ENCODE measurements around the gene KCNQ1OT1. TPM values are rescaled to one million over a fixed set of nuclear protein-coding genes. Genes with fewer than 3 reads are reported as not detected.

KCNQ1OT1 gene
- polyA plus RNA-seq, 4 donors, result 0.73 to 1.8 (median 1.0) TPM

DNA sequence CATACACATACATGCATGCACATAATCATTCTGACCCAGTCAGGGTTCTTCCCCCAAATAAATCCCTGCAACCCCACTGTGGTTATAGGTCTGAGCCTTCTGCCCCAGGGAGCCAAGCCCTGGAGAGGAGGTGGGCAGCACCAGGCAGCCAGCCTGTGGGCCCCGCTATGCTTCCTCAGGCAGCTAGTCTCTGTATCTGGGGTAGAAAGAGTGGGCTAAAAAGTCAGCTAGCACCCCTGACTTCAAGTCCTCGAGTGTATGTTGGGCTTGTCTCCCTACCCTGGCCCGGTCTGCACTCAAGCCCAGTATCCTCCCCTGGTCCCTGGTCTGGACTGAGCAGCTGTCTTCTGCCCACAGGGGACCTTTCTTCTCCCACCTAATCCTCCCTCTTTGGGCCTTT lies 28.0 kb downstream of the KCNQ1OT1 start:
- no peak for DNase-seq (ENCODE audit: low read depth in 4 of 4, low spot score in 3 of 4)

- DNase-seq (ENCODE audit: low read depth in 4 of 4, low spot score in 3 of 4), result no peak
These were observed 29.2 kb downstream of the KCNQ1OT1 start for GRCh38 chr11:2670541-2671100.

DNA sequence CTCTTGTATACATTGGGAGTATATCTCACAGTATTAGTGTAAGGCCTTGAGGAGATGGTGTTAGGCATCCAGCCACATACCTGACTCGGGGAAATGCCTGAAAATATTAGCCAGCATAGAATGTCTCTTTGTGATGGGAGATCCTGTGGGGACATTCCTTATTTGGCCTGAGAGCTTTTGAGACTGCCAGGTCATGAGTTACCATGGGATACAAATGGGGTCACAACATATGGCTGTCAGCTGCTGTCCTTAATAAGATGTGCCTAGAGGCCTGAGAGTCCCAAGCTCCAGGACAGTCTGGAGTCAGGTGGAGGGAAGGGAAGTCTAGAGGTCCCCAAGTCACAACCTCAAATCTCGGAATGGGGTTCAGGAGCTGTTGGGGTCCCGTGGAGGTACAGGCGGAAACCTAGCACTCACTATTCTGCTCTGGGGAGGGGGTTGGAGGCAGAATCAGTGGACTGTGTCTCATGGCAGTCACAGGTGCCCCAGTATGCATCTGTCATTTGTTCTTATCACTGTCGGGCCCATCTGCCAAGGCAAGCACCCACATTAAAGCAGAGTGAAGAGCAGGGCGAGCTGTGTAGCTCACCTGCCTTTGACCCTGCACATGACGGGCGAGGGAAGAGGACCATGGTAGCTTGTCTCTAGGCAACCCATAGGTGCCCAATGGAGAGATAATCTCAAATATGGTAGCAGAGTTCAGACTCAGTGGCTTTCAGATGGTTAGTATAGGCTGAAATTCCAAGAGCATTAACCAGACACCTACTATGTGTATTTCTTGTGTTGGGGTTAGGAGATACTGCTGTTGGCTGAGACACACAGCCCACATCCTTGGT lies 29.9 kb downstream of the KCNQ1OT1 start:
- DNase-seq (ENCODE audit: low read depth in 4 of 4, low spot score in 3 of 4), result no peak

DNA sequence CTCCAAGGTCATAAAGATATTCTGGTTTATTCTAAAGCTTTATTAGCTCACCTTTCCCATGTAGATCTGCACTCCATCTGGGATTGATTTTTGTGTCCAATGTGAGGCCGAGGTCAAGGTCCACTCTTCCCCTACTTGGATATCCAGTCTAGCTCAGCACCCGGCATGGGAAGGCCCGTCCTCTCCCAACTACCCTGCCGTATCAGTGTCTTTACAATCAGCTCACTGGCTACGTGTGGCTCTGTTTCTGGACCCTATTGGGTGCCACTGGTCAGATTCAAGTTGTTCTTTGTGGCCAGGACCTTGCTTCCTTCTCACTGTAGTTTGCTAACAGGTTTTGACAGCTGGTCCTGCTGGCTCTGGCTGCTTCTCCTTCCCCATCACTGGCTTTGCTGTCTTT lies 30.9 kb downstream of the KCNQ1OT1 start:
- no peak for DNase-seq (ENCODE audit: low read depth in 4 of 4, low spot score in 3 of 4)

DNA sequence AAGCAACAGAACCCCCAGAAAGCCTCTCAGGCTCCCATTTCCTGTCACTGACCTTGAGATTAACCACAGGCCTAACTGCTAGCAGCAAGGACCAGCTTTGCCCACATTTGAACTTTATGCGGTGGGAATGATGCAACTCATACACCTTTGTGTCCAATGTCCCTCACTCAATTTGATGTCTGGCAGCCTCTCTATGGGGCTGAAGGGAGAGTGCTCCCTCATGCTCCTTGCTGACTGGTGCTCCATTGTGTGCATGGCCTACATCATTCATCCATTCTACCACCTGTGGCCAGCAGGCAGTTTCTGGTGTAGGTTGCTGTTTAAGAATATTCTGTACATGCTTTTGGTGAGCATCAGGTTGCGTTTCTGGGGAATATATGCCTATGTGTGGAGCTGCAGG lies 31.9 kb downstream of the KCNQ1OT1 start:
- no peak for DNase-seq (ENCODE audit: low read depth in 4 of 4, low spot score in 3 of 4)

DNA sequence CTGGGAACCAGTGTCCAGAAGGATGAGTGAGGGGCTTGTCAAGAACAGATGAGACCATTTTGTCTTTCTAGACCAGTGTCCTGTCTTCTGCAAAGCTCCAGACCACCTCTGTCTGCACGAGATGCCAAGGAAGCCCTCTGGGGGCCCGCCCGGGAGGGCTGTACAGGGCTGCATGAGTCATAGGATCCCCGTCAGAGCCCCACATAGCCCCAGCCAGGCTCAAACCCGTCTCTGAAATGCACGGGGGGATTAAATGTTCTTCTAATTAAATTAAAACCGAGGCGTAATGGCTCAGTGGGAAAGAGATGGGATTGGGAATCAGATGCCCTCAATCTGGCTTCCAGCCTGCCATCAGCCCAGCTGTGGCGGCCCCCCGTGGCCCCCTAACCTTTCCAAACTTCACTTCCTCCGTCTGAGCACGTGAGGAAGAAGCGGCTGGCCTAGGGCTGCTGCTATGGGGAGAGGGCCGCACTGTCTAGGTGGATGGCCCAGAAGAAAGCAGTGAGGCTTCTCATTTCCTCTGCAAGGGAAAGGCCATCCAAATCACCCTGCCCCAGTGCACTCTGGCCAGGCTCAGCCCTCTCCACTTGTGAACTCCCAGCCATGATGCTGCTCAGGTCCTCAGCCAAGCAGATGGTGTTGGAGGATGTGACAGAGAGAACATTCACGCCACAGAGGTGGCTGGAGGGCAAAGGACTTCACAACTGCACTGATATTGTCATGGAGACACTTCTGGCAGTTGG lies 32.8 kb downstream of the KCNQ1OT1 start:
- no peak for DNase-seq (ENCODE audit: low read depth in 4 of 4, low spot score in 3 of 4)

DNA sequence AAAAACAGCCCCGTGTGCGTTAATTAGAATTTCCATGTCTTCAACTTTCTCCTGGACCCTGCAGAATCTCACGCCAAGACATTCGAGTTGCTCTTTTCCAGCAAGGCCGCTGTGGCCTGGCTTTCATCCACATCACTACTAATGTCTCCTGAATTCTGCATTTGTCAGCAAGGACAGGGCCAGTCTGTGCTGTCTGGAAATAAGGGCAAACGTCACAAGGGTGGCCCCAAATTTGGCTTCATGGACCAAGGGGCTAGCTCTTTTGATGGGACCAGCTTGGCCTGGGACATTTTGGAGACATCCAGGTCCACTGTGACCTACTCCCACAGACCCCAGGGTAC lies 33.4 kb downstream of the KCNQ1OT1 start:
- DNase-seq (ENCODE audit: low read depth in 4 of 4, low spot score in 3 of 4), result no peak

DNA sequence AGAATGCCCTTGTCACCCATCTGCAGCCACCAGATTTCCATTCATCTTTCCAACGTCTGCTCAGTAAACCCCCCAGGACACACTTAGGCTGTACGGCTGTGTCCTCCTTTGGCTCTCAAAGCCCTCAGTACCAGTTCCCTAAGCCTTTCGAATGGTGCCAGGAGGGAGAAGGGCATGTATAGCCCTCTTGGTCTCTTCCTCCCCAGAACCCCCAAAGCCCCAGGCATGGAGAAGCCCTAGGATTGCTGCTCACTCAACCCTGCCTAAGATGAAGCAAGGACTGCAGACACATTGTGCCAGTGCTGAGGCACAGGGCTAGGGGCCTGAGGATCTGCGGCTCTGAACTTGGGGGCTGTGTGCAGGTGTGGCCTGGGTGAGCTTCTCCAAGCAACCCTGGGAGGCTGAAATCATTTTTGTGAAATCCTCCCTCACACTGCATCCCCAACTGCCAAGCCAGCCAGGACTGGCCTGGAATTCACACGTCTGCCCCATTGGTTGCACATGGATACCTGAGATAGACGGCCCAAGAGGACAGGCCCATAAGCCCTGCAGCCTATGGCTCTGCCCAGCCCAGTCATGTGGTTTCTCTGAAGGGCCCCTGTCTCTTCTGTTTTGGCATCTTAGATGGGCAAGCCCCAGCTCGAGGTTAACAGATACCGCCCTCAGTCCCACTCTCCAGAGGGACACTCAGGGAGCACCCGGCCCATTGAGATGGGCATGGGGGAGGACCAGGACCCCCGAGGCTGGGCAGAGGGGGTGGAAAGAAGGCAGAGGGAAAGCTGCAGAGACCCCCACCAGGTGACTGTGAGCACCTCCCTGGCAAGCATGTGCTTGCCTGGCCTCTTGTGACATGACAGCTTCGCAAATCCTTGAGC lies 34.0 kb downstream of the KCNQ1OT1 start:
- DNase-seq (ENCODE audit: low read depth in 4 of 4, low spot score in 3 of 4), result no peak

DNA sequence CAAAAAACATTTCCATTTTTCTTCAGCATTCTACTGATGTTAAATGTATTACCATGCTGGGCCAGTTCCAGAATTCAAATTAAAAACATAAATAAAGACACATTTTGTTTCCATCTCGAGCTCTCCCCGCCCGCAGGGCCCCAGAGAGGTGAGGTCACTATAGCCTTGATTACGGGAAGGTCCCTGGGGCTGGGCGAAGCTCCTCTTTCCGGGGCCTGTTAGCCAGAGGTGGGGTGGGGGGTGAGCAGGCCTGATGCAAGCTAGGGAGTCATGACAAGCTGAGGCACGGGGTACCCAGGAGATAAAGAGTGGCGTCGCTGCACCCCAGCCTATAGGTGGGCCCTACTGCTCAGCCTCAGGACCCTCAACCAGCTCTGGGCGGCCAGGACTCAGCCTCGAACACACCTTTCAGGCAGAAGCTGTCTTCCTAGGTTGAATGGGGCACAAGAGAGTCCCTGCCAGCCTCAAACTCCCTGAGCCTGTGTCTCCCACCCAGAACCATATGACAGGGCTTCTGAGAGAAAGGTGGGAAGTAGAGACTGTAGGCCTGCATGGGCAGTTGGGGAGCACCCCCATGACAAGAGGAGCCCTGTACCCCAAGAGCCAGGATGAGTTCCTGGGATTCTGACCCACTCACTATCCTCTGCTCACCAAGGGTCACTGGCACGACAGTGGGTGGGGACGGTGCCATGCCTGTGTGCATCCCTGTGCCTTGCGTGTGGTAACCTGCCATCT lies 34.8 kb downstream of the KCNQ1OT1 start:
- no peak for DNase-seq (ENCODE audit: low read depth in 4 of 4, low spot score in 3 of 4)

DNA sequence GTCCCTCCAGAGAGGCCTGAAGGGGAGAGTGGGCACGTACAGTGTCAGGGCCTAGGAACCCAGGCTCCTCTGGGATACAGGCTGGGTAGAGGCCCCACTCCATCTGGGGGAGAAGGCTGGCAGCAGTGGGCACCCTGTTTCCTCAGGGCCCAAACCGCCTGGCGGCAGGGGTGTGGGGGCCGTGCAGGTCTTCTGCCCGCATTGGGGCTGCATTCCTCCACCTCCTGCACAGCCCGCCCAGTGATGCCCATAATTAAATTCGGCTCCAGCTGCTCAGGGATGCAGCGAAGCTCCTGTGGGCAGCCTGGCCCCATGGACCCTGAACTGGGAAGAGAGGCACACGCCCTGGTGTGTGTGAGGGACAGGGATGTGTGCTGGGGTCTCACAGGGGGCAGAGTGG lies 35.4 kb downstream of the KCNQ1OT1 start:
- no peak for DNase-seq (ENCODE audit: low read depth in 4 of 4, low spot score in 3 of 4)

- DNase-seq (ENCODE audit: low read depth in 4 of 4, low spot score in 3 of 4), result no peak
These were observed 35.9 kb downstream of the KCNQ1OT1 start for GRCh38 chr11:2663915-2664314.

- no peak for DNase-seq (ENCODE audit: low read depth in 4 of 4, low spot score in 3 of 4)
These were observed 36.3 kb downstream of the KCNQ1OT1 start for GRCh38 chr11:2663506-2663905.

DNA sequence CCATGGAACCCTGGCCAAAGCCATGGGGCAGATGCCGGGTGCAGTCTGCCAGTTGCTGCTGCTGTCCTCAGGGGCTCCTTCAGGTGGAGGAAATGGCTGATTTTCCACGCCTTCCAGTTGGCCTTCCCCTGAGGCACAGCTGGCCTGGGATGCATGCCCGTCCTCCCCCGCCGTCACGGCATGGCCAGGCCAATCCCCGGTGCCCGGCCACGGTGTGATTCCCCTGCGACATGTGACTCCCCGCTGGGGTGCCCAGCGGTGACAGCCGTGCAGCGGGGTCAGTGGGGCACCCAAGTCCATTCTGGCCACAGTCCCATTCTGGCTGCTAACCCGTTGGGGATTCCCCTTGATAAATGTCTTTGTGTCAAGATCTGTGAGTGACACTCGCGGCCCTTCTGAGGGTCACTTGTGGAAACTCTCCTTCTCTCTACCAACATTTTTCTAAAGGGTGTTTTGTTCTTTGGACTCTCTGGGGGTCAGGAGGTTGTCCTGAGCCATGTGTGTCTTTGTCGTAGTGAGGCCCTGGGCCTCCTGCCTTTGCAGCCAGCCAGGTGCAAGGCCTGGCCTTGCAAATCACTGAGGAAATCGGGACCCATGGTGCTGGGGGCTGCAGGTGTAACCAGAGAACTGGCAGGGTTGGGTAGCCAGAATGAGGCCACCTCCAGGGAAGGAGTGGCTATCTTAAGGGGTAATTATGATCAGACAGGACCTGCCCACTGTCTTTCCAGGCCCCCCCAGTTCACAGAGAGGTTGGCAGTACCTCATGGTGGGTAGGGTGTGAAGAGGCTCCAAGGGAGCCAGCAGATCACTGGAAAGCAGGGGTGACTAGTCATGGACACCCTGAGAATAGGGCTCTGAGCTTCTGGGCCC lies 37.1 kb downstream of the KCNQ1OT1 start:
- DNase-seq (ENCODE audit: low read depth in 4 of 4, low spot score in 3 of 4), result no peak

- no peak for DNase-seq (ENCODE audit: low read depth in 4 of 4, low spot score in 3 of 4)
These were observed 37.8 kb downstream of the KCNQ1OT1 start for GRCh38 chr11:2662024-2662312.

DNA sequence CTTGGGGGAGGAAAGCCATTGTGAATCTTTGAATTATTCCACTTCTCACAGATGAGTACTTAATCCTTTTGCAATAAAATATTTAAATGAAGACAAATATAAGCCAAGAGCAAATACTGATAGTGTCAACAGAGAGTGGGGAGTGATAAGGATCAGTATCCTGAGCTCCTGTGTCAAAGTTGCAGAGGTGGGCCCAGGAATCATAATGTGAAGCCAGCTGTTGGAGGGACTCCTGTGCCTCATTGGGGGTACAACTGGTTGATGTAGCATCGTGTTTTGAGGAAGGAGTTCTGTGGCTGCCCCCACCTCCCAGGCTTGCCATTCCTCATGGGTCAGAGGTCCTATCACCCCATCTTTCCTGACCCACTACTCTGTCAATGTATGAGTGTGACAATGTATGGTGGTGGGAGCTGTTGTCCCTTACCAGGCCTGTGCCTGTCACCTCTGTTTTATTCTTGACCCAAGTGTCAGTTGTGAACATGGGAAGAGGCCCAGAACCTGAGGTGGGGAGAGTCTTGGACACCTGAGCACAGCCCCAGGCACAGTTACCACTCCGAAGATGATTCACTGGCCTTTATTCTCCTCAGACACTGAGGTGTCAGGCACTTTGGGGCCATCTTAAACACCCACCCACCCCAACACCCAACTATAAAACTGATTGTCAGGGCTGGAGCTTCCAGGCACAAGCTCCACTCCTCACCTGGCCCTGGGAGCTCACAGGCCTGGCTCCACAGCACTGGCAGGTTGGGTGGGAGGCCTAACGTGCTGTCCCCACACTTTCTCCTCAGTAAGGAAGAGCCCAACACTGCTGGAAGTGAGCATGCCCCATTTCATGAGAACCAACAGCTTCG lies 38.4 kb downstream of the KCNQ1OT1 start:
- no peak for DNase-seq (ENCODE audit: low read depth in 4 of 4, low spot score in 3 of 4)

GRCh38 chr11:2660357-2660939 lies 39.3 kb downstream of the KCNQ1OT1 start:
- DNase-seq (ENCODE audit: low read depth in 4 of 4, low spot score in 3 of 4), result no peak

DNA sequence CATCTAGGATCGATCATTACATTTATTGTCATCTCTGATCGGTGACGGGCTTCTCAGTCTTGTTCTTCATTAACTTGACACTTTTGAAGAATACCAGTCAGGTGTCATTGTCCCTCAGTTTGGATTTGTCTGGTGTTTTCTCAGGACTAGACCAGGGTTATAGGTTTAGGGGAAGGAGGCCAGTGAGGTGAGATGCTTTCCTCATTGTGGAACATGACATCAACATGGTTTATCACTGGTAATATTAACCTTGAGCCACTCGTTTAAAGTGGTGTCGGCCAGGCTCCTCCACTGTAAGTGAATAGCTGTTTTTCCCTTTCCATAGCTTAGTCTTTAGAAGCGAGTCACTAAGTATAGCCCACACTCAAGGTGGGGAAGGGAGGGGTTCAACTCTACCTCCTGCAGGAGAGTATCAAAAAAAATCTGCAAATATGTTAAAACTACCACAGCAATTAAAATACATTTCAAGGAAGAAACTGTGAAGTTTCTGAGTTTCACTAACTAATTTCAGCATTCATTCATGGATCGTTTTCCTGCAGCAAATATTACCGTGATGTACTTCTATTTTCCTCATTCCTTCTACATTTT lies 42.0 kb downstream of the KCNQ1OT1 start:
- no peak for DNase-seq (ENCODE audit: low read depth in 4 of 4, low spot score in 3 of 4)

- DNase-seq (ENCODE audit: low read depth in 4 of 4, low spot score in 3 of 4), result no peak
These were observed 42.9 kb downstream of the KCNQ1OT1 start for GRCh38 chr11:2656859-2657258.

Data from left renal pelvis (tissue), 4 donors.